Measurements from ENCODE around the gene INTS7. TPM values are rescaled to one million over a fixed set of nuclear protein-coding genes. Genes with fewer than 3 reads are reported as not detected.
A peak's percentile ranks its signal among the peaks of the same experiment; 100 is the strongest.
"Not testable (repeated sequence)": the region's sequence is repeated elsewhere in the genome, so short reads cannot be mapped to it uniquely, and the experiment has no call there.

The INTS7 gene
- polyA plus RNA-seq, 4 donors: 6.0 to 15.7 (median 7.3) TPM

- Histone ChIP-seq H3K27me3 (ENCODE audit: control insufficient read depth in 3 of 3, insufficient read depth in 3 of 3, low read length in 3 of 3) (no peaks in the 10 kb centered on the region), H3K36me3 (ENCODE audit: control insufficient read depth in 3 of 3, insufficient read depth in 2 of 3, low read depth in 1 of 3, low read length in 3 of 3) (peaks cover 0 to 5% (median 3%) of the 10 kb centered on the region in 3 donors), H3K4me1 (ENCODE audit: control insufficient read depth in 3 of 3, insufficient read depth in 2 of 3, low read depth in 1 of 3, low read length in 2 of 3) (peaks cover 0 to 11% (median 0%) of the 10 kb centered on the region in 3 donors), H3K27ac (ENCODE audit: low read depth in 1 of 3, low read length in 2 of 3) (no peak overlapping the region), H3K4me3 (ENCODE audit: low read depth in 1 of 3, low read length in 3 of 3) (no peak overlapping the region), H3K9me3 (ENCODE audit: control insufficient read depth in 2 of 2, insufficient read depth in 1 of 2, low read depth in 1 of 2, low read length in 1 of 2) (no peaks in the 10 kb centered on the region)
- WGBS, 3 donors: 74 to 86% (median 80%) methylated on average over 3 of the region's 3 CpGs
- FAIRE-seq: no peak
- no peak for DNase-seq
These were observed 95.4 kb downstream of the INTS7 start for GRCh38 chr1:211939876-211940468.

DNA sequence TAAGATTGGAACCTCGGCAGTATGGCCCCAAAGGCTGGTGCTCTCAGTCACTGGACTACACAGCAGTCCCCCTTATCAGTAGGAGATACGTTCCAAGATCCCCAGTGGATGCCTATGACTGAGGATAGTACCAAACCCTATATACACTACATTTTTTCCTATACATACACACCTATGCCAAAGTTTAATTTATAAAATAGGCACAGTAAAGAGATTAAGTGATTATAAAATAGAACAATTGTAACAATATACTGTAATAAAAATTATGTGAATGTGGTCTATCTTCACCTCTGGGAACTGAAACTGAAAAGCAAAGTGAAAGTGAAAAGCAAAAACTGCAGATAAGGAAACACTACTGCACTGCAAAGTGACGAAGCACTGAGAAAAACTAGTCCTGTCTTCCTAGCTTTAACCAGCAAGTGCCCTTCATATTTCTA is 96.8 kb downstream of the INTS7 start:
- peak overlapping the region; percentile 52 to 75 (median 63) for H3K27ac ChIP-seq (ENCODE audit: low read depth in 1 of 3, low read length in 2 of 3)
- 3 to 17% (median 4%) methylated on average over 3 of the region's 3 CpGs for WGBS, 3 donors
- H3K36me3 ChIP-seq (ENCODE audit: control insufficient read depth in 3 of 3, insufficient read depth in 2 of 3, low read depth in 1 of 3, low read length in 3 of 3): peaks cover 0 to 2% (median 0%) of the 10 kb centered on the region in 3 donors
- peaks cover 0 to 6% (median 0%) of the 10 kb centered on the region in 3 donors for H3K4me1 ChIP-seq (ENCODE audit: control insufficient read depth in 3 of 3, insufficient read depth in 2 of 3, low read depth in 1 of 3, low read length in 2 of 3)
- peak; percentile 88 for FAIRE-seq
- H3K27me3 ChIP-seq (ENCODE audit: control insufficient read depth in 3 of 3, insufficient read depth in 3 of 3, low read length in 3 of 3): no peaks in the 10 kb centered on the region
- peak overlapping the region in 1 of 3 donors; percentile 34 for H3K4me3 ChIP-seq (ENCODE audit: low read depth in 1 of 3, low read length in 3 of 3)
- H3K9me3 ChIP-seq (ENCODE audit: control insufficient read depth in 2 of 2, insufficient read depth in 1 of 2, low read depth in 1 of 2, low read length in 1 of 2): no peaks in the 10 kb centered on the region
- DNase-seq: peak; percentile 74 to 82

- peaks cover 0 to 11% (median 0%) of the 10 kb centered on the region in 3 donors for H3K4me1 ChIP-seq (ENCODE audit: control insufficient read depth in 3 of 3, insufficient read depth in 2 of 3, low read depth in 1 of 3, low read length in 2 of 3)
- H3K4me3 ChIP-seq (ENCODE audit: low read depth in 1 of 3, low read length in 3 of 3); H3K9me3 ChIP-seq (ENCODE audit: control insufficient read depth in 2 of 2, insufficient read depth in 1 of 2, low read depth in 1 of 2, low read length in 1 of 2); H3K27ac ChIP-seq (ENCODE audit: low read depth in 1 of 3, low read length in 2 of 3); H3K27me3 ChIP-seq (ENCODE audit: control insufficient read depth in 3 of 3, insufficient read depth in 3 of 3, low read length in 3 of 3); FAIRE-seq; H3K36me3 ChIP-seq (ENCODE audit: control insufficient read depth in 3 of 3, insufficient read depth in 2 of 3, low read depth in 1 of 3, low read length in 3 of 3); DNase-seq: not testable (repeated sequence)
- 98% methylated on average over 5 of the region's 5 CpGs for WGBS, 3 donors
These were observed 97.9 kb downstream of the INTS7 start for GRCh38 chr1:211937422-211937821.

GRCh38 chr1:211935448-211935970 is 99.8 kb downstream of the INTS7 start:
- H3K9me3 ChIP-seq (ENCODE audit: control insufficient read depth in 2 of 2, insufficient read depth in 1 of 2, low read depth in 1 of 2, low read length in 1 of 2): no peaks in the 10 kb centered on the region
- FAIRE-seq (no peak), DNase-seq (no peak)
- no peaks in the 10 kb centered on the region for H3K27me3 ChIP-seq (ENCODE audit: control insufficient read depth in 3 of 3, insufficient read depth in 3 of 3, low read length in 3 of 3)
- no peaks in the 10 kb centered on the region for H3K36me3 ChIP-seq (ENCODE audit: control insufficient read depth in 3 of 3, insufficient read depth in 2 of 3, low read depth in 1 of 3, low read length in 3 of 3)
- WGBS, 3 donors: 57 to 75% (median 58%) methylated on average over 6 of the region's 6 CpGs
- peaks cover 0 to 17% (median 2%) of the 10 kb centered on the region in 3 donors for H3K4me1 ChIP-seq (ENCODE audit: control insufficient read depth in 3 of 3, insufficient read depth in 2 of 3, low read depth in 1 of 3, low read length in 2 of 3)
- no peak overlapping the region for H3K4me3 ChIP-seq (ENCODE audit: low read depth in 1 of 3, low read length in 3 of 3)
- no peak overlapping the region for H3K27ac ChIP-seq (ENCODE audit: low read depth in 1 of 3, low read length in 2 of 3)

DNA sequence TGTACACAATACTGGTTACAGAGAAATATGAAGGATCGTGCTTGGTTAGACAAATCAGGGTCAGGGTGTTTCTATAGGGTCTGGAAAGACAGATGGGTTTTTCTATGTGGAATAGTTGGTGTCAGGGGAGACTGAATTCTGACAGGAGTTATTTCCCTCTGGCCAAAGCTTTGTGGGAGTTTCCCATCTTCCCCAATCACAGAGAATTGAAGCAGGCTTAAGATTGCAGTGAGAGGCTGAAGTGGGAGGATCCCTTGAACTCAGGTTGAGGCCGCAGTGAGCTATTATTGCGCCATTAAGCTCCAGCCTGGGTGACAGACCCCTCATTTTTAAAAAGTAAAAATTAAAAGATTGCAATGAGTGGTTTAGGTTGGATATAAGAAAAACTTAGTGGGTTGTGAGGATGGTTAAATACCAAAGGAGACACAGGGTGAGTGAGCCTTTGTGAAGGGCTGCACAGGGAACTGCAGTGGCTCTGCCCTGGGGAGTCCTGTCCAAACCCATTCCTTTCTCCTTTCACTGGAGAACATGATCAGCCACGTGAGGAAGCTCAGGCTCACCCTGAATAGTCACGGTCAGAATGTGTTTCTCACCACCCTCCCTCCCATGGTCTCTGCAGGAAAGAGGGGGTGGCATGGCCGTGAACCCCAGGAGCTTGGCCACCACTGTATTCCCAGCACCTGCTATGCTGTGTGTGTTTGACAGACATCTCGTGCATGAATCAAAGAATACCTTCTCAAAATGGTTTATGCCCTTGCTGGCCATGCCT is 101.2 kb downstream of the INTS7 start:
- H3K9me3 ChIP-seq (ENCODE audit: control insufficient read depth in 2 of 2, insufficient read depth in 1 of 2, low read depth in 1 of 2, low read length in 1 of 2): no peaks in the 10 kb centered on the region
- DNase-seq: no peak
- H3K36me3 ChIP-seq (ENCODE audit: control insufficient read depth in 3 of 3, insufficient read depth in 2 of 3, low read depth in 1 of 3, low read length in 3 of 3): no peaks in the 10 kb centered on the region
- no peaks in the 10 kb centered on the region for H3K27me3 ChIP-seq (ENCODE audit: control insufficient read depth in 3 of 3, insufficient read depth in 3 of 3, low read length in 3 of 3)
- 68 to 76% (median 74%) methylated on average over 7 of the region's 7 CpGs for WGBS, 3 donors
- H3K27ac ChIP-seq (ENCODE audit: low read depth in 1 of 3, low read length in 2 of 3): no peak overlapping the region
- H3K4me1 ChIP-seq (ENCODE audit: control insufficient read depth in 3 of 3, insufficient read depth in 2 of 3, low read depth in 1 of 3, low read length in 2 of 3): peaks cover 4 to 30% (median 8%) of the 10 kb centered on the region in 3 donors
- H3K4me3 ChIP-seq (ENCODE audit: low read depth in 1 of 3, low read length in 3 of 3): no peak overlapping the region
- no peak for FAIRE-seq

DNA sequence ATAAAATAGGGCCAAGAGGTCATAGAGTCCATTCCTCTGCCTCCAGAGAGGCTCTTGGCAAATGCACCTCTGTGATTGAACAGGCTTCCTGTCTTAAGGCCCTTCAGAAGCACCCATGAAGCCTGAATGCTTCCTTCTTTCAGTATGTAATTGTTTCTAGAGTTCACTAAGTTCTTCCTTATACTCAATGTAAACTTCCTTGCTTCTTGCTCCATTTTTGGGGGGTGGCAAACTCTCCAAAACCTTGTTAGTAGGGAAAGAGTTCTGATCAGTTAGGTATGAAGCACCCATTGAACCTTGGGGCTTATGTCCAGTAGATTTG is 102.5 kb downstream of the INTS7 start:
- Histone ChIP-seq H3K27me3 (ENCODE audit: control insufficient read depth in 3 of 3, insufficient read depth in 3 of 3, low read length in 3 of 3) (no peaks in the 10 kb centered on the region), H3K4me1 (ENCODE audit: control insufficient read depth in 3 of 3, insufficient read depth in 2 of 3, low read depth in 1 of 3, low read length in 2 of 3) (peaks cover 4 to 36% (median 9%) of the 10 kb centered on the region in 3 donors), H3K27ac (ENCODE audit: low read depth in 1 of 3, low read length in 2 of 3) (no peak overlapping the region), H3K36me3 (ENCODE audit: control insufficient read depth in 3 of 3, insufficient read depth in 2 of 3, low read depth in 1 of 3, low read length in 3 of 3) (no peaks in the 10 kb centered on the region), H3K9me3 (ENCODE audit: control insufficient read depth in 2 of 2, insufficient read depth in 1 of 2, low read depth in 1 of 2, low read length in 1 of 2) (no peaks in the 10 kb centered on the region), H3K4me3 (ENCODE audit: low read depth in 1 of 3, low read length in 3 of 3) (no peak overlapping the region)
- FAIRE-seq (no peak), DNase-seq (no peak)

DNA sequence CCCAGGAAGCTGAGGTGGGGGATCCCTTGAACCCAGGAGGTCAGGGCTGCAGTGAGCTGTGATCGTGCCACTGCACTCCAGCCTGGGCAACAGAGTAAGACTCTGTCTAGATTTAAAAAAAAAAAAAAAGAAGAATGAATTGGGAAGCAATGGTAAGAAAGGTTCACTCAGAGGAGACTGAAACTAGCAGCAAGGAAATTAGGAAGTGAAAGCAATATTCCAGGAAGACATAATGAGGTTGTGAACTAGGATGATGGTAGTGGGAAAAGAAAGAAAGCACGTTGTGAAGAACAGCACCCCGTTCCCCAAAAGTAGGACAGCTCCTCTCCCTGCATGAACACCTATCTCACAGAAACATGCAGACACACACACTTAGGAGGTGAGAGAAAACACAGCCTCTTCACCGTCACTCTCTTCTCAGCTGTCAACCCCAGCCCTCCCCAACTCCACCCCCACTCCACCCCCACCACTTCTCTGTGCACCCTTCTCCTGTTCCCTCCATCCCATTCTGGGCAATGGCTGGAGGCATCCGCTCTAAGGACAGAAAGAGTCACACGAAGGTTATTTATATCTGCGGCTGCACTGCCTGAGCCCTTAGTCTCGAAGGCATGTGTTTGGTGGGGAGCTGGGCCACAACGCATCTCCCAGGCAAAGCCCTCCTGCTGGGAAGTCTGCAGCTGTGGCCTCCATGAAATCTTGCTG is 103.0 kb downstream of the INTS7 start:
- H3K36me3 ChIP-seq (ENCODE audit: control insufficient read depth in 3 of 3, insufficient read depth in 2 of 3, low read depth in 1 of 3, low read length in 3 of 3): no peaks in the 10 kb centered on the region
- no peak overlapping the region for H3K4me3 ChIP-seq (ENCODE audit: low read depth in 1 of 3, low read length in 3 of 3)
- no peaks in the 10 kb centered on the region for H3K9me3 ChIP-seq (ENCODE audit: control insufficient read depth in 2 of 2, insufficient read depth in 1 of 2, low read depth in 1 of 2, low read length in 1 of 2)
- DNase-seq (no peak), FAIRE-seq (no peak)
- peaks cover 4 to 41% (median 9%) of the 10 kb centered on the region in 3 donors for H3K4me1 ChIP-seq (ENCODE audit: control insufficient read depth in 3 of 3, insufficient read depth in 2 of 3, low read depth in 1 of 3, low read length in 2 of 3)
- H3K27me3 ChIP-seq (ENCODE audit: control insufficient read depth in 3 of 3, insufficient read depth in 3 of 3, low read length in 3 of 3): no peaks in the 10 kb centered on the region
- no peak overlapping the region for H3K27ac ChIP-seq (ENCODE audit: low read depth in 1 of 3, low read length in 2 of 3)
- WGBS, 3 donors: 77 to 85% (median 84%) methylated on average over 9 of the region's 9 CpGs

GRCh38 chr1:211929683-211930082 is 105.7 kb downstream of the INTS7 start:
- FAIRE-seq (no peak), DNase-seq (no peak)
- Histone ChIP-seq H3K27ac (ENCODE audit: low read depth in 1 of 3, low read length in 2 of 3) (peak overlapping the region; percentile 81 to 94 (median 86)), H3K27me3 (ENCODE audit: control insufficient read depth in 3 of 3, insufficient read depth in 3 of 3, low read length in 3 of 3) (no peaks in the 10 kb centered on the region), H3K4me1 (ENCODE audit: control insufficient read depth in 3 of 3, insufficient read depth in 2 of 3, low read depth in 1 of 3, low read length in 2 of 3) (peaks cover 4 to 48% (median 9%) of the 10 kb centered on the region in 3 donors), H3K36me3 (ENCODE audit: control insufficient read depth in 3 of 3, insufficient read depth in 2 of 3, low read depth in 1 of 3, low read length in 3 of 3) (no peaks in the 10 kb centered on the region), H3K9me3 (ENCODE audit: control insufficient read depth in 2 of 2, insufficient read depth in 1 of 2, low read depth in 1 of 2, low read length in 1 of 2) (no peaks in the 10 kb centered on the region), H3K4me3 (ENCODE audit: low read depth in 1 of 3, low read length in 3 of 3) (no peak overlapping the region)
- 83 to 92% (median 86%) methylated on average over 2 of the region's 2 CpGs for WGBS, 3 donors
